Cardiac fibroblast (primary cell): ENCODE results near the gene RAB3B.
"Not testable (repeated sequence)": the region's sequence is repeated elsewhere in the genome, so short reads cannot be mapped to it uniquely, and the experiment has no call there.

Source experiments
- DNase-seq, 2 donors: peaks; one replicate each; pipeline versions ENCODE4 v3.0.0 to v3.0.0-alpha.2; 2010; ENCODE audit warnings: low read depth in 2 of 2
- H3K4me3 ChIP-seq, 2 donors: replicated peaks in 1 of 2; 1 replicate in 1 of 2; 2 replicates in 1 of 2; pipeline ENCODE4 v1.5.1; 2011; ENCODE audit warnings: low read depth in 2 of 2, low read length in 2 of 2, mild to moderate bottlenecking in 2 of 2, moderate library complexity in 1 of 2
- TF ChIP-seq, protein P1 (sequence below): IDR thresholded peaks from one replicate; pipeline ENCODE4 v1.5.1; 2011; ENCODE audit warnings: low read depth, mild to moderate bottlenecking, low read length, inconsistent platforms

Gene RAB3B

DNA sequence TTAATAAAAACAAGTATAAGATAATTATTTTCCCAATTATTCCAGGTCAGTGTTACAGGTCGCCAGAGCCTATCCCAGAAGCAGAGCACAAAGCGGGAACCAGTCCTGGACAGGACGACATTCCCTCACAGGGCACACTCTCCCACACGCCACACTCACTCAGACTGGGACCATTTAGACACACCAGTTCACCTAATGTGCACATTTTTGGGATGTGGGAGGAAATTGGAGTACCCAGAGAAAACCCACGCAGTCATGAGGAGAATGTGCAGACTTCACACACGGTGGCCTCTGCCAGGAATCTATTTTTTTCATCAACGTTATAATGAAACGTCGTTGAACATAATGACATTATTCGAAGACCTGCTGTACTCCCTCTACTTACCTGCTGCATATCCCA is 91.5 kb downstream of the RAB3B start:
- TF ChIP-seq, protein P1, sequence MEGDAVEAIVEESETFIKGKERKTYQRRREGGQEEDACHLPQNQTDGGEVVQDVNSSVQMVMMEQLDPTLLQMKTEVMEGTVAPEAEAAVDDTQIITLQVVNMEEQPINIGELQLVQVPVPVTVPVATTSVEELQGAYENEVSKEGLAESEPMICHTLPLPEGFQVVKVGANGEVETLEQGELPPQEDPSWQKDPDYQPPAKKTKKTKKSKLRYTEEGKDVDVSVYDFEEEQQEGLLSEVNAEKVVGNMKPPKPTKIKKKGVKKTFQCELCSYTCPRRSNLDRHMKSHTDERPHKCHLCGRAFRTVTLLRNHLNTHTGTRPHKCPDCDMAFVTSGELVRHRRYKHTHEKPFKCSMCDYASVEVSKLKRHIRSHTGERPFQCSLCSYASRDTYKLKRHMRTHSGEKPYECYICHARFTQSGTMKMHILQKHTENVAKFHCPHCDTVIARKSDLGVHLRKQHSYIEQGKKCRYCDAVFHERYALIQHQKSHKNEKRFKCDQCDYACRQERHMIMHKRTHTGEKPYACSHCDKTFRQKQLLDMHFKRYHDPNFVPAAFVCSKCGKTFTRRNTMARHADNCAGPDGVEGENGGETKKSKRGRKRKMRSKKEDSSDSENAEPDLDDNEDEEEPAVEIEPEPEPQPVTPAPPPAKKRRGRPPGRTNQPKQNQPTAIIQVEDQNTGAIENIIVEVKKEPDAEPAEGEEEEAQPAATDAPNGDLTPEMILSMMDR = no peak
- no peak overlapping the region for H3K4me3 ChIP-seq
- DNase-seq = no peak

DNA sequence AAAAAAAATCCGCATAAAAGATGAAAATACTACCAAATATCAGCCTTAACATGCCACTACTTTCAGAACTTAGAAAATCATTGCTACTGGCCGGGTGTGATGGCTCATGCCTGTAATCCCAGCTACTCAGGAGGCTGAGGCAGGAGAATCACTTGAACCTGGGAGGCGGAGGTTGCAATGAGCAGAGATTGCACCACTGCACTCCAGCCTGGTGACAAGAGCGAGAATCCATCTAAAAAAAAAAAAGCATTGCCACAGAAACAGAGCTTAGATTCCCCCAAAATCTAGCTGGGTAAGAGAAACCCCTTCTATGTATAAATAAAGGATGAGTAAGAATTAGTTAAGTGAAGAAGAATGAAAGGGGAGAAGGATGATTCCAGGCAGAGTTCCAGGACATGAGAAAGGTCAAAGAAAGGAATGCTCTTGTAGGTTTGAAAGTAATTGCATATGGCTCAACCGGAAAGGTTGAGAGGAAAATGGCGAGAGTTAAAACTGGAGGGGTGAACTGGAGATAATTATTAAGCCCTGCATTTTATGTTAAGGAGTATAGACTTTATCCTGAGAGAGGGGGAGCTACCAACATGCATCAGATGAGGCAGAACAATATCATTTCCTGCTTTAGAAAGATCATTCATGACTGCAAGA is 92.3 kb downstream of the RAB3B start:
- H3K4me3 ChIP-seq = no peak overlapping the region
- peak; percentile 75 to 95 for DNase-seq
- TF ChIP-seq, protein P1 = no peak

DNA sequence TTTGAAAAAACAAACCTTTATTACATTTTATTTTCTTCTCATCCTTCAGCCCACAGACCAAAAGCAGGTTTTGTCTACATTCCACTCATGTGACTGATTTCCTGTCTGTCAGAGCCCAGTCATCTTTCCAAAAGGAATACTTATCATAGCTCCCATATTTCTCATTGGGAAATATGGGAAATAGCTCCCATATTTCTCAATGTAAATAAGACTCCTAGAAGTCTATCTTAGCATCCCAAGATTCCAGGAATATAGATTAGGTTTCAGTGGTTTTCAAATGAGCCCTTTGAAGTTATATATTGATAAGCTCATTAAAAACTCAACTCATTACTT is 92.8 kb downstream of the RAB3B start:
- H3K4me3 ChIP-seq = peak overlapping the region in 1 of 2 donors; percentile 48
- TF ChIP-seq, protein P1 = no peak
- DNase-seq = peak; percentile 81 to 94

DNA sequence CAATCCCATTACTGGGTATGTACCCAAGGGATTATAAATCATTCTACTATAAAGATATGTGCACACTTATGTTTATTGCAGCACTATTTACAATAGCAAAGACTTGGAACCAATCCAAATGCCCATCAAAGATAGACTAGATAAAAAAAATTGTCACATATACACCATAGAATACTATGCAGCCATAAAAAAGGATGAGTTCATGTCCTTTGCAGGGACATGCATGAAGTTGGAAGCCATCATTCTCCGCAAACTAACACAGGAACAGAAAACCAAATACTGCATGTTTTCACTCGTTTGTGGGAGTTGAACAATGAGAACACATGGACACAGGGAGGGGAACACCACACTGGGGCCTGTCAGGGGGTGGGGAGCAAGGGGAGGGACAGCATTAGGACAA is 95.8 kb downstream of the RAB3B start:
- H3K4me3 ChIP-seq, DNase-seq: not testable (repeated sequence)

DNA sequence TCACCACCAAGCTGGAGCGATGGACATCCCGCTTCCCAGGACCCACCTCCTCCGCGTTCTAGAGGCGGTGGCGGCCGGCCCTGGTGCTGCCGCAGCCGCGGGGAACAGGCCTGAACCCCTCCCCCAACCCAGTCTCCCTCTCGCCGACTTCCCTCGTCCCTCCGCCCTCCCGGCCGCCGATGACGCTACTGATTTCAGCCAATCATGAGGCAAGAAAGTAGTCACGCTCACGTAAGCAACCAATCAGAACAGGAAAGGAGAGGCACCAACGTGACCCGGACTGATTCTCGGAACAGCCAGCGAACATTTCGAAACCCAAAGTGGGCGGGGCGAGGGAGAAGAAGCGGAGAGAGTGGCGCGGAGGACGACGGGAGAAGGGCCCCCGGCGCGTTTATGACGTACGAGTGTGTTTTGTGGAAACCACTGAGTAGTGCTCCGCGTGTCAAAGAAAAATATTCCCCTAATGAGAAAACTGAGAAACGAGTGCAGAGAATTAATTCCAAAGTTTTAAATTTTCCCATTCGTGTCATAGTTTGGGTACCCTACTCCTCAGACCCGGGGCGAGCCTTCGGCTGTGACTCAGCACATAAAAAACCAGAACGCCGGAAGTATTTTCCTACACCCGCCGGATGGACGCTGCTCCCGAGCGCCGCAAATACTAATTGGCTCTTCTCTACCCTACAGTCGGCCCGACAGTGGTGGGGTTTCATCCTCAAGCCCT is 111.7 kb downstream of the RAB3B start, which contains the start of gene NRDC:
Gene NRDC (minus strand): TSS at position 112 of the 721 bp plus-strand sequence. CDS start 112 bp downstream, outside the sequence.
- TF ChIP-seq, protein P1 = no peak
- peak within 1 kb of the TSS; percentile 79 to 81 for H3K4me3 ChIP-seq

DNA sequence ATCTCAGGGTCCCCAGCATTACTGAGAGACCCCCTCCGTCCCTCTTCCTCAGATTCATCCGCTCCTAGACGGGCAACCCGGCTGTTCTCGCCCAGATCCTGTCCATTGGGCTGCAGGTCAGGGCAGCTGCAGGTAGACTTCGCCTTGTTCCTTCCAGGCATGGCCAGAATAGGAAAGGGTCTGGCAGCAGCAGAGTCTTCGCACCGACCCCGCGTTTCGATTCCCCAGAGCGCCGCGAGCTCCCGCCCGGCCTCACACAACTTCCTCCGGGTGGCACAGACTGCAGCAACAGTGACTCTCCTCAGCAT is 112.2 kb downstream of the RAB3B start:
- no peak for DNase-seq
- peak overlapping the region; percentile 79 to 81 for H3K4me3 ChIP-seq
- TF ChIP-seq, protein P1 = no peak

More for the DNA sequence above, 111.7 kb downstream of the RAB3B start, which contains the start of gene NRDC:
- DNase-seq = peak; percentile 100

DNA sequence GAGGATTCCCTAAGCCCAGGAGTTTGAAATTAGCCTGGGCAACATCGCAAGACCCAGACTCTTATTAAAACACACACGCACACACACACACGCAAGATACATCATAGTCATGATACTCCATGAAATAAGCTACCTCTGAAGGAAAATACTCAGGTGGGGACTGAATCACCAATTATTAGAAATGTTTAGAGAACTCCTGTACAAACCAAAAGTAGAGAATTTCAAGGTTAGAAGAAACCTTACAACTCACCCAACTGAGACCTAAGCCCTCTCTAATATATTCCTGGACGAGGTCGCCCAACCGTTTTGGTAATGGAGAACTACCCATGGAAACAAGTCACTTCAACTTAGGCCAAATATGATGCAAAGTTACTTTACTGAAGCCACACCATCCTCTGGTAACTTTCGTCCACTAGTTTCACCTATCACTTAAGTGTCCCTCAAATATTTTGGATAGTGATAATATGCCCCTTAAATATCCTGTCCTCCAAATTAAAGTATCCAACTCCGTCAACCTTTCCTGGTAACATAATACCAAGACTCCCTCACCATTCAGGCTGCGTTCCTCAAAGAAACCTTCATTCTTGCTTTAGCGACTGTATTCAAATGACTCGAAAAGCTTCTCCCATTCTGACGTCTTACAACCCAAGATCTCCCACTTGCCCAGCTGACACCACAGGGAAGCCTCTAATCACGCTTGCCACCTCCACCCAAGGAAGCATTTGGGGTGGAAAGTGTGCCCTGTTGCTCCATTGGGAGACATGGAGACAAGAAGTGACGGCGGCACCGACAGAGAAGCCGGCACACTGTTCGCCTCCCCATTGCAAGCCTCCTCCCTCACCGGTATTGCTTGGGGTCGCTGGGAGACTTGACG is 112.8 kb downstream of the RAB3B start:
- peak overlapping the region; percentile 79 to 81 for H3K4me3 ChIP-seq
- TF ChIP-seq, protein P1 = no peak
- peak; percentile 46 to 51 for DNase-seq
